ENCODE results near the gene NUBP2.

Gene NUBP2

GRCh38 chr16:1830213-1830612 is 47.5 kb downstream of the NUBP2 start:
- Histone ChIP-seq H3K27me3 (ENCODE audit: control insufficient read depth in 1 of 2, insufficient read depth in 2 of 2, low read length in 2 of 2) (no peaks in the 10 kb centered on the region), H3K36me3 (ENCODE audit: insufficient read depth, low read length) (peaks cover 15% of the 10 kb centered on the region), H3K9ac (ENCODE audit: low read length) (no peak overlapping the region), H3K9me3 (ENCODE audit: low read length) (no peaks in the 10 kb centered on the region), H3K27ac (ENCODE audit: low read depth, low read length) (no peak overlapping the region), H3K4me1 (ENCODE audit: insufficient read depth, low read length) (peaks cover 27% of the 10 kb centered on the region), H3K4me3 (ENCODE audit: low read depth in 1 of 2, low read length in 2 of 2) (no peak overlapping the region)

DNA sequence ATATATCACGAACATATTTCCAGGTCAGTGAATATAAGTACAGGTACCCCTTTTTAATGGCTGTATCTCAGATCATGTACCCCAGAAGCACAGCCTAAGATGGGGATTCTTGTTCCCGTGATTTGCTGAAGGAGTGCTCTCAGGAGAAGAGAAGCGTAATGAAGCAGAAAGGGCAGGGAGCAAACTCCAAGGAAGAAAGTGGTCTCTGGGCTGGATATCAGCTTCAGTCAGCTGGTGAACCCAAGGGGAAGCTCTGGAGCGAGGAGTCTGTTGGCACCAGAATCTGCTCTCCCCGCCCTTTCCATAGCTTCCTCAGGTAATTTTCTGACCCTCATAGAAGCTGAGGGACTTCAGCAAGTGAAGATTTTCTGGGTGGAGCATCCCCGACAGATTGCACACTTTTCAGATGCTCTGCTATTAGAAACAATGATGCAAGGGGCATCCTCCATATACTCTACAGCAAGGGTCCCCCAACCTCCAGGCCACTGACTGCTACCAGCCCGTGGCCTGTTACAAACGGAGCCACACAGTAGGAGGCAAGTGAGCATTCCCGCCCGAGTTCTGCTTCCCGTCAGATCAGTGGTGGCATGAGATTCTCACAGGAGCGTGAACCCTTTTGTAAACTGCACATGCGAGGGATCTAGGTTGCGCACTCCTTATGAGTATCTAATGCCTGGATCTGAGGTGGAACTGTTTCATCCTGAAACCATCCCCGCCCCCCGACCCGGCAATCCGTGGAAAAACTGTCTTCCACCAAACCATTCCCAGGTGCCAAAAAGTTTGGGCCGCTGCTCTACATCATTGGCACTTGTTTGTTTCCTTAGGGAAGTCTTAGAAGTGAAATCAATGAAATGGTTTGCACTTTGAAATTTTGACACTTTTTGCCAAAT is 48.7 kb downstream of the NUBP2 start:
- H3K9ac ChIP-seq (ENCODE audit: low read length) = no peak overlapping the region
- no peak overlapping the region for H3K27ac ChIP-seq (ENCODE audit: low read depth, low read length)

GRCh38 chr16:1832838-1833454 is 50.2 kb downstream of the NUBP2 start:
- H3K27me3 ChIP-seq (ENCODE audit: control insufficient read depth in 1 of 2, insufficient read depth in 2 of 2, low read length in 2 of 2) = no peaks in the 10 kb centered on the region
- H3K4me1 ChIP-seq (ENCODE audit: insufficient read depth, low read length) = peaks cover 16% of the 10 kb centered on the region
- no peak overlapping the region for H3K9ac ChIP-seq (ENCODE audit: low read length)
- H3K4me3 ChIP-seq (ENCODE audit: low read depth in 1 of 2, low read length in 2 of 2) = no peak overlapping the region
- peaks cover 15% of the 10 kb centered on the region for H3K36me3 ChIP-seq (ENCODE audit: insufficient read depth, low read length)
- no peak overlapping the region for H3K27ac ChIP-seq (ENCODE audit: low read depth, low read length)
- H3K9me3 ChIP-seq (ENCODE audit: low read length) = no peaks in the 10 kb centered on the region

More for the DNA sequence above, 48.7 kb downstream of the NUBP2 start:
- H3K36me3 ChIP-seq (ENCODE audit: insufficient read depth, low read length) = peaks cover 15% of the 10 kb centered on the region
- H3K4me3 ChIP-seq (ENCODE audit: low read depth in 1 of 2, low read length in 2 of 2) = no peak overlapping the region
- H3K9me3 ChIP-seq (ENCODE audit: low read length) = no peaks in the 10 kb centered on the region
- H3K27me3 ChIP-seq (ENCODE audit: control insufficient read depth in 1 of 2, insufficient read depth in 2 of 2, low read length in 2 of 2) = no peaks in the 10 kb centered on the region
- H3K4me1 ChIP-seq (ENCODE audit: insufficient read depth, low read length) = peaks cover 20% of the 10 kb centered on the region

GRCh38 chr16:1834096-1834495 is 51.3 kb downstream of the NUBP2 start:
- Histone ChIP-seq H3K4me1 (ENCODE audit: insufficient read depth, low read length) (peaks cover 4% of the 10 kb centered on the region), H3K27ac (ENCODE audit: low read depth, low read length) (no peak overlapping the region), H3K9me3 (ENCODE audit: low read length) (no peaks in the 10 kb centered on the region), H3K9ac (ENCODE audit: low read length) (no peak overlapping the region), H3K4me3 (ENCODE audit: low read depth in 1 of 2, low read length in 2 of 2) (no peak overlapping the region), H3K36me3 (ENCODE audit: insufficient read depth, low read length) (peaks cover 15% of the 10 kb centered on the region), H3K27me3 (ENCODE audit: control insufficient read depth in 1 of 2, insufficient read depth in 2 of 2, low read length in 2 of 2) (no peaks in the 10 kb centered on the region)
